HG03442 (cell line): ENCODE results near the gene NUBPL.
"Not testable (repeated sequence)": the region's sequence is repeated elsewhere in the genome, so short reads cannot be mapped to it uniquely, and the experiment has no call there.

Experiments
- ATAC-seq: cut with Tn5 transposase; IDR thresholded peaks from one replicate; pipeline ENCODE4 v1.9.1; 2021; ENCODE audit warnings: mild to moderate bottlenecking, moderate library complexity; ENCODE audit not compliant: unreplicated experiment

The NUBPL gene

DNA sequence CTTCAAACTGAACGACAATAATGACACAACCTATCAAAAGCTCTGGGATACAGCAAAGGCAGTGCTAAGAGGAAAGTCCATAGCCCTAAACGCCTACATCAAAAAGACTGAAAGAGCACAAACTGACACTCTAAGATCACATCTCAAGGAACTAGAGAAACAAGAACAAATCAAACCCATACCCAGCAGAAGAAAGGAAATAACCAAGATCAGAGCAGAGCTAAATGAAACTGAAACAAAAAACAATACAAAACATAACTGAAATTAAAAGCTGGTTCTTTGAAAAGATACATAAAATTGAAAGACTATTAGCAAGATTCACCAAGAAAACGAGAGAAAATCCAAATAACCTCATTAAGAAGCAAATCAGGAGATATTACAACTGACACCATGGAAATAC, 306.9 kb downstream of the NUBPL start:
- not testable (repeated sequence) for ATAC-seq

- ATAC-seq = no peak
Measured at GRCh38 chr14:31876741-31877140, 315.5 kb downstream of the NUBPL start.

- no peak for ATAC-seq
Measured at GRCh38 chr14:31877255-31877798, 316.1 kb downstream of the NUBPL start.

DNA sequence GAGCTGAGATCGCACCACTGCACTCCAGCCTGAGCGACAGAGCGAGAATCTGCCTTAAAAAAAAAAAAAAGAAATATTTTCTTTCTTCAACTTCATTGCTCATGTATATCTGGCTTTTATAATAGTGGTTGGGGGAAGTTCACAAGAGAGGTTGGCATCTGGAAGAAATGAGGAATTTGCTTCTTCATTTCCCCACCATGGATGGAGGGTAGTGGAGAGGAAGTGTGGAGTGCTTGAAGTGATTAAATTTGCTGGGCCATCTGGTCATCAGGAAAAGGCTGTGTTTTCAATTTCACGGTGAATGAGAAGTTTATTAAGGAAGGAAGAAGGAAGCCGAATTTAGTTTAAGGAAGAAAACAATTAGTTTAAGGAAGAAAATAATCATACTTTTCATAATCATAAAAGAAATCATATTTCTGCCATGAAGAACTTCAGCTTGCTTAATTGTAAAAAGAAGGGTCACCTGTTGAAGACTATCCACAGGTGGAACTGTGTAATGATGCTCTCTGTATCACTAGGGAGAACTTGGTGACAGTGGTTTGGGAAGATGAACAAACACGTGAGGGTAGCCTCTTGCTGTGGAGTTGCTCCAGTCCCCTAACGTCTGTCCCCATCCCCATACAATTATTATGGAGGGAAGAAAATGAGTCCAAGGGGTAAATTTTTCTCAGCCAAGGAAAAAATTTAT, 318.6 kb downstream of the NUBPL start:
- no peak for ATAC-seq

DNA sequence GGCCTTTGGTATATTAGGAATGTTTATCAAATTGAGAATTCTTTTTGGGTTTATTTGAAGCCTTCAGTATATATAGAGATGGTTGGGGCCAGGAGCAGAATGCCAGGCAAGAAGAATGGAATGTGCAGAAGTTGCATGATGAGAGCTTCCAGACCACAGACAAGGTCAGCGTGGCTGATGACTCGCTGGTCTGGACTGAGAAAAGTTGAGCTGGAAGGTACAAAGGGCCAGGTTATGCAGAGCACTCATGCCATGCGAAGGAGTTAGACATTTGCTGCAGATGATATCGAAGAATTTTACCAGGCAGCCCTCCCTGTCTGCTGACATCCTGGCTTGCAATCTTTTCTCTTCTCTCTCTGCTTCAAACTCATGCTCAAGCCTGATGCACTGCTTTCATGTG, 319.7 kb downstream of the NUBPL start:
- ATAC-seq = no peak

DNA sequence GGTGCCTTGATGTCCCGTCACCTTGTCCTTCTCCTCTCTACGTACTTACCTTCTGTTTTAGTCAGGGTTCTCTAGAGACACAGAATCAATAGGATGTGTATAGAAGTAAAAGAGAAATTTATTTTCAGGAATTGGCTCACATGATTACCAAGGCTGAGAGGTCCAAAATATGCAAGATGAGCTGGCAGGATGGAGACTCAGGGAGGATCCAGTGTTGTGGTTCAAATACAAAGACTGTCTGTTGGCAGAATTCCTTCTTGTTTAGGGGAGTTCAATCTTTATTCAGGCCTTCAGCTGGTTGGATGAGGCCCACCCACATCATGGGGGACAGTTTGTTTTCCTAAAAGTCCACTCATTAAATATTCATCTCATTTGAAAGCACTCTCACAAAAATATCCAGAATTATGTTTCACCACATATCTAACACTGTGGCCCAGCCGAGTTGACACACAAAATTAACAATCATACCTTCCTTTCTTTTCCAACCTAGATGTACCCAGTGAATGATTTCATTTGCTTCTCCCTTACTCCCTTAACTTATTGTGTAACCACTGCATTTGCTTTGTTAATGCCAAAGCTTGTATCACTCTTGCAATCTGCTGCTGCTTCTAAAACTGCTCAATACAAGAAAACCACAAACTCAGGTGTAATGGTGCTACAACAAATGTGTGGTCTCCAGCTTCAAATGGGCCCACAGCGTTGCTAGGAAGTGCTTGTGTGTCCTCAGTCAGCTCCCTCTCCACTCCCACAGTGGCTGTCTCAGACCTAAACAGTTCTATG, 320.5 kb downstream of the NUBPL start:
- no peak for ATAC-seq

- no peak for ATAC-seq
Measured at GRCh38 chr14:31884238-31884637, 323.0 kb downstream of the NUBPL start.

- no peak for ATAC-seq
Measured at GRCh38 chr14:31884776-31885379, 323.7 kb downstream of the NUBPL start.

DNA sequence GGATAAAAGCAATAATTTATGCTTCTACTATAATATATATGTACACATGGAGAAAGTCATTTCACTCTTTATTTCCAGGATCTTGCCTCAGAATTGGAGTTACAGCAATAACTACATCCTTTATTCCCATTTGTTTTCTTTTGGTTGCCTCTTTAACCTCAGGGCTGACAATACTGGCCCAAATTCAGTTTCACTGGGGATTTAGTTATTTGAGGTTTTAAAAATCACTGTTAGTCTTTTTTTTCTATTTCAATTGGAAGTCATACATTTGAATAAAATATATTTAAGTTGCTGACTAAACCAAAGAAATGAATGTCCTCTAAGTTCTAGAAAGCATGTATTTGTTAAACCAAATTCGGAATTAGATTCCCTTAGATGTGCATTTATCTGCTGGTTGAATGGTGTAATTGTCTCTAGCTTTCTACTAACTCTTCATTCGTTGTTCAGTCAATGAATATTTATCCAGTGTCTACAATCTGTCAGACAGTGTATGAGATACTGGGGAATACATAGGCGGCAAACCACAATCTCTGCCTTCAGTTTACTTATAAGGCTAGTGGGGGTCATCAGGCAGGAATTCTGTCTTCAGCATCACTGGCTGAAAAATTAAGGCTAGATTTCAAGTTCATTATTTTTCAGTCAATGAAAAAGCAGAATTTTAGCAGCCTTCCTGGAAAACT, 325.1 kb downstream of the NUBPL start:
- ATAC-seq = no peak

- ATAC-seq = no peak
Measured at GRCh38 chr14:31887929-31888580, 326.9 kb downstream of the NUBPL start.

DNA sequence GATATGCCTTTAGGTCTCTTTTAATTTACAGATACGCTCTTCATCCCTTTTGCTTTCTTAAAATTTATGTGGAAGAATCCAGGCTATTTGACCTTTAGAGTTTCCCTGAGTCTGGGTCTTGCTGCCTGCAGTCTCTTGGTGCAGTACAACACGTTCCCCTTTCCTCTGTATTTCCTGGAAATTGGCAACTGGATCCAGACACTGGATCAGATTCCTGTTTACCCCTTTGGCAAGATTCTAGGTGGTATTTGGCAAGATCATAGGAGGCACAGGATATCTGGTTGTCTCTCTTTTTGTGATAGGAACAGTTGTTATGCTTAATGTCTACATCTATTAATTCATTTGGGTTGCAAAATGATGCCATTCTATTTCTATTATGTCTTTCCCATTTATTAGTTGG, 328.1 kb downstream of the NUBPL start:
- ATAC-seq = no peak

- not testable (repeated sequence) for ATAC-seq
Measured at GRCh38 chr14:31890202-31890601, 329.0 kb downstream of the NUBPL start.

GRCh38 chr14:31893221-31893757, 332.1 kb downstream of the NUBPL start:
- ATAC-seq = no peak

GRCh38 chr14:31894351-31894750, 333.1 kb downstream of the NUBPL start:
- no peak for ATAC-seq

- no peak for ATAC-seq
Measured at GRCh38 chr14:31895206-31895605, 334.0 kb downstream of the NUBPL start.

DNA sequence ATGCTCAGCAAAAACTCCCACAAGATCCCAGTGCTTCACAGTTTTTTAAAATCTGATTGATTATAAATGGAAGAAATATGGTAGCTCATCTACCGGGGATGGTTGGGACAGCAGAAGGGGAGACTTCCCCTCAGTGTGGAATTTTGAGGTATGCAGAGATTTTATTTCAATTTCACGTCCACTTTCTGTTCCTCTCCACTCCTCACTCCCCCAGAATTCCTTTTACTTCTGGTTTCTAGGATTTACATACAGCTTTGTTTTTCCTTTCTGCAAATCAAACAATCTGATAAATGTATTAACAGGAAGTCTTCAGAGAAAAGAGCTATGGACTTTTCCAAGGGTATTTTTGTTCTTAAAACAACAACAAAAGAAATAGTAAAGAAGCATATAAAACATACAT, 334.4 kb downstream of the NUBPL start:
- no peak for ATAC-seq

DNA sequence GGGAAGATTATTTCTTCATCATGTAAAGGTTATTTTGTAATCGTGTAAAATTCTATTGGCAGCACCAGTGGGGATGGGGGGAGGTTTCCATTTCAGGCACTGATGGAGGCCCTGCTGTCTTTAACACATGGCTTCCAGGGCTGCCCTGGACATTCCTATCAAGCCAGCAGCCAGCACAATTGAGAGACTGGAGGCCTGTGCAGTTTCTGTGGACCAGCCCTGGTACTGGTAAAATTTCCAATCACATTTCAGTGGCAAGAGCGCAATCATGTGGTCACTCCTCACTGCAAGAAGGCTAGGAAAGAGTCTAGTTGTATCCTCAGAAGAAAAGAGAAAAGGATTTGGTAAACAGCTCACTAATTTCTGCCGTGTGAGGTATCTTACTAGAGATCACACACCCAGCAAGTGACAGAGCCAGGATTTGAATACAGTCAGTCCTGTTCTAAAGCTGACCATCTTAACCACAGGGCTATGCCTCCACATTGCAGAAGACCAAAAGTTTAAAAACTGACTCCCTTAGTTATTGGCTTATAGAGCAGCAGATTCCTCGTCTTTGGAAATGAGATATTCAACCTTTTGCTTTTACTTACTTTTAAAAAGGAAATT, 336.5 kb downstream of the NUBPL start:
- ATAC-seq = no peak

GRCh38 chr14:31898838-31899528, 337.8 kb downstream of the NUBPL start:
- ATAC-seq = no peak

- no peak for ATAC-seq
Measured at GRCh38 chr14:31902002-31902401, 340.8 kb downstream of the NUBPL start.
